Measurements from ENCODE around the gene RGS11. TPM values are rescaled to one million over a fixed set of nuclear protein-coding genes. Genes with fewer than 3 reads are reported as not detected.
"Not testable (repeated sequence)": the region's sequence is repeated elsewhere in the genome, so short reads cannot be mapped to it uniquely, and the experiment has no call there.

Gene RGS11
- total RNA-seq, 1 donor from 2014 or later, result 16.4 TPM

- peak overlapping the region; percentile 6 for H3K4me3 ChIP-seq
- DNase-seq, result no peak
- intact Hi-C loops (cut with micrococcal nuclease), result no loop called here
- H3K27ac ChIP-seq (replicated peaks), result peak overlapping the region; percentile 73
- H3K36me3 ChIP-seq, result no peaks in the 10 kb centered on the region
- TF ChIP-seq CTCF (IDR thresholded peaks at IDR 0.05; ENCODE audit: borderline replicate concordance), result no peak
- H3K27me3 ChIP-seq (ENCODE audit: low read depth), result no peaks in the 10 kb centered on the region
- H3K4me1 ChIP-seq, result peaks cover 65% of the 10 kb centered on the region
- H3K9me3 ChIP-seq (replicated peaks), result no peaks in the 10 kb centered on the region
Measured at GRCh38 chr16:239948-240277, 35.8 kb downstream of the RGS11 start.

GRCh38 chr16:234468-235305 is 41.1 kb downstream of the RGS11 start, which contains the start of gene FAM234A:
TSS of gene FAM234A (plus strand) at chr16:234821. CDS start at chr16:254414, 19,593 bp downstream.
- H3K36me3 ChIP-seq, result no peaks in the 10 kb centered on the region
- peak within 1 kb of the TSS; percentile 96 for H3K27ac ChIP-seq (replicated peaks)
- H3K27me3 ChIP-seq (ENCODE audit: low read depth), result no peaks in the 10 kb centered on the region
- H3K9me3 ChIP-seq (replicated peaks), result no peaks in the 10 kb centered on the region
- peak within 1 kb of the TSS; percentile 83 for H3K4me3 ChIP-seq
- DNase-seq, result peak; percentile 93
- intact Hi-C loops (cut with micrococcal nuclease), result no loop called here
- peaks cover 32% of the 10 kb centered on the region for H3K4me1 ChIP-seq
- peak; percentile 57 for TF ChIP-seq CTCF (IDR thresholded peaks at IDR 0.05; ENCODE audit: borderline replicate concordance)

GRCh38 chr16:230949-231348 is 44.8 kb downstream of the RGS11 start:
- peaks cover 51% of the 10 kb centered on the region for H3K4me1 ChIP-seq
- intact Hi-C loops (cut with micrococcal nuclease), result no loop called here

GRCh38 chr16:230351-230750 is 45.4 kb downstream of the RGS11 start:
- DNase-seq; H3K27me3 ChIP-seq (ENCODE audit: low read depth); H3K9me3 ChIP-seq (replicated peaks); H3K4me3 ChIP-seq; intact Hi-C loops (cut with micrococcal nuclease); H3K27ac ChIP-seq (replicated peaks): not testable (repeated sequence)
- H3K36me3 ChIP-seq, result peaks cover 20% of the 10 kb centered on the region
- peaks cover 45% of the 10 kb centered on the region for H3K4me1 ChIP-seq

More at GRCh38 chr16:230949-231348, 44.8 kb downstream of the RGS11 start:
- TF ChIP-seq CTCF (IDR thresholded peaks at IDR 0.05; ENCODE audit: borderline replicate concordance), result no peak
- no peak for DNase-seq
- Histone ChIP-seq H3K36me3 (peaks cover 15% of the 10 kb centered on the region), H3K4me3 (no peak overlapping the region), H3K9me3 (replicated peaks) (no peaks in the 10 kb centered on the region), H3K27me3 (ENCODE audit: low read depth) (no peaks in the 10 kb centered on the region), H3K27ac (replicated peaks) (no peak overlapping the region)

- H3K36me3 ChIP-seq, result peaks cover 24% of the 10 kb centered on the region
- H3K4me3 ChIP-seq, result peak overlapping the region; percentile 92
- intact Hi-C loops (cut with micrococcal nuclease), result loop anchor here (10.0 kb wide), 1 partner anchor 125 kb away; the partner anchor contains the start of gene AXIN1
- no peak for TF ChIP-seq CTCF (IDR thresholded peaks at IDR 0.05; ENCODE audit: borderline replicate concordance)
- no peak for DNase-seq
- H3K9me3 ChIP-seq (replicated peaks), result no peaks in the 10 kb centered on the region
- H3K27ac ChIP-seq (replicated peaks), result peak overlapping the region; percentile 99
- no peaks in the 10 kb centered on the region for H3K27me3 ChIP-seq (ENCODE audit: low read depth)
- H3K4me1 ChIP-seq, result peaks cover 39% of the 10 kb centered on the region
Measured at GRCh38 chr16:229731-230281, 45.9 kb downstream of the RGS11 start.

Data from left ventricle myocardium inferior (tissue), 1 donor.